Measurements from ENCODE around the gene MGAT5.

Gene MGAT5

DNA sequence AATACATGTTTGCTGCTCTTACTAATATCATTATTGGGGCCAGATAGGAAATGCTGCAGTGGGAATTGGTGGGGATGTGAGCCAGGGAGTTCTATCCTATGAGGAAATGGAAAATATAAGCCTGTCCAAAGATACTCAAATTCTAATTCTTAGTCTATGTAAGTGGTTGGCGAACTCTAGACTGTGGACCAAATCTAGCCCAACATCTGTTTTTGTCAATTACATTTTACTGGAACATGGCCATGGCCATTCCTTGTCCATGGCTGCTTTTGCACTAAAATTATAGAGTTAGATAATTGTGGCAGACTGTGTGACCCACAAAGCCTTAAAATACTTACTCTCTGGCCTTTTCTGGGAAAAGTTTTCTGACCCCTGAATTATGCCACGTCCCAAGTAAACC, 113.3 kb downstream of the MGAT5 start:
- no peak for DNase-seq (ENCODE audit: low read depth in 2 of 2)

DNA sequence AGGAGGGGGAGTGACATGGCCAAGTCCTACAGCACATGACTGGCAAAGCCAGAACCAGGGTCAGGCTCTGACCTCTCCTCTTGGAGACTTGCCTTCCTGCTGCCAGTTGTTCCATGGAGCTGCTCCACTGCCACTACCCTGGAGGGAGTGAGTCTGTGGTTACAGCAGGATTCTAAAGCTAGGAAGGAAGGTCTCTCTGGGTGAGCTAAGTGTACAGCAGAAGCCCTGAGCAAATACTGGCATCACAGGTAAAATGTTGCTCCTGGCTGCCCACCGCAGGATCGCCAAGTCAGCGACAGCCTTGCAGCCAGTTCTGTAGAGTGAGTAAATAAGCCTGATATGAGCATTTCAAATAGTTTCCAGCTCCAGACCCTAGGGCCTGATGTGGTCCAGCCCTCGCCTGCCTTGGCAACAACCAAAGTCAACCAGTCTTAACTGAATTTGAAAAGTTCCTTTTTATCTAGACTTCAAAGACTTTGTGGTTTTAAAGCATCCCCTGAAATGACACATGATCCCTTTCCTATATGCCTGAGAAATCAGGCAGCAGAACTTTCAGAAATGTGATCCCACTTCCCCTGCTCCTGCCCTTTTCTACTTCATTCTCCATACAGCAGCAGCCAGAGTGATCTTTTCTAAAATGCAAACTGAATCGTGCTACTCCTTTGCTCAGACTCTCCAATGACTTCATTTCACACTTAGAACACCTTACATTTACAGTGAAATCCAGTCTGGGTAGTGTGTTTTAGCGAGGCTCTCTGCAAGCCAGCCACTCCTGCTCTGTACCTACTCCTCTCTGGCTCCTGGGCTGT, 114.3 kb downstream of the MGAT5 start:
- DNase-seq (ENCODE audit: low read depth in 2 of 2): no peak

DNA sequence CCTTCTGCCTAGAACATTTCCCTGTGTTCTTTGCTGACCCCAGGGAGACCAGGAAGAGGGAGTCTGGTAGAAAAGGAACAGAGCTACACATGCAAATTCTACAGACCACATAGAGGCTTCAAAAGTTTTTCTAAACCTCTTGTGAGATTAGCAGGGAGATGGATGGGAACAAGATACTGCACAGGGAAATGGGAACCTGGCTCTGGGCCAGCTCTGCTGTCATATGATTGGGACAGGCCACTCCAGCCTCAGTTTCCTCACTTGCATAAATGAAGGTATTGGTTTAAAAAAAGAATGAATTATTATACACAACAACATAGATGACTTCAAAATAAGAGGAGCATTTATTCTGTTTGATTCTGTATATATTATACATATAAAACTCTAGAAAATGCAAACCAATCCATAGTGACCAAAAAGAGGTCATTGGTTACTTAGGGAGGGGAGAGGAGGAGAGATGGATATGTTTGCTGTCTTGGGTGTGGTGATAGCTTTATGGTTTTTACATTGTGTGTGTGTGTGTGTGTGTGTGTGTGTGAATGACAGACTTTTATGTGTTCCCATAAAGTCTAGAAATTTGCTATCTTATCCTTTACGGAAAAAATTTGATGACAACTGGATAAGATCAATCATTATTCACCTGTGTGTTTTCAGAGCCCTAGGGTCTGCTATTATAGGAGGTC, 115.5 kb downstream of the MGAT5 start:
- DNase-seq (ENCODE audit: low read depth in 2 of 2): no peak

- no peak for DNase-seq (ENCODE audit: low read depth in 2 of 2)
Observed at GRCh38 chr2:134370655-134371445, 117.0 kb downstream of the MGAT5 start.

DNA sequence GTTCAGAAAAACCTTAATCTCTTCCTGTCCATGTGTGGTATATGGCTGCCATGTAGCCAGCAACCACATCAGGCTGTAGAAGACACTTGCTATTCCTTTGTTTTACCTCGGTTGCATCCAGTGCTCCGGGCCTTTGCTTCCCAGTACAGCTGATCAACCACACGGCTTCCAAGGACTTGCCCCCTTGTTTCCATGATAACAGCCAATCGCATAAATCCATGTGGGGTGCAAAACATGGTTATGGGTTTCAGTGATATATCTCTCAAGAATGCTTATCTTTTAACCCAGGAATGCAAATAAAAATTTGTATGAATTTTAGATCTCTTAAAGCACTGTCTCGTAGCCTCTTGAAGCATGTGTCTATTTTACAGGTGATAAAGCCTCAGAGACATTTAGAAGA, 118.3 kb downstream of the MGAT5 start:
- no peak for DNase-seq (ENCODE audit: low read depth in 2 of 2)

GRCh38 chr2:134372611-134373131, 118.8 kb downstream of the MGAT5 start:
- no peak for DNase-seq (ENCODE audit: low read depth in 2 of 2)

DNA sequence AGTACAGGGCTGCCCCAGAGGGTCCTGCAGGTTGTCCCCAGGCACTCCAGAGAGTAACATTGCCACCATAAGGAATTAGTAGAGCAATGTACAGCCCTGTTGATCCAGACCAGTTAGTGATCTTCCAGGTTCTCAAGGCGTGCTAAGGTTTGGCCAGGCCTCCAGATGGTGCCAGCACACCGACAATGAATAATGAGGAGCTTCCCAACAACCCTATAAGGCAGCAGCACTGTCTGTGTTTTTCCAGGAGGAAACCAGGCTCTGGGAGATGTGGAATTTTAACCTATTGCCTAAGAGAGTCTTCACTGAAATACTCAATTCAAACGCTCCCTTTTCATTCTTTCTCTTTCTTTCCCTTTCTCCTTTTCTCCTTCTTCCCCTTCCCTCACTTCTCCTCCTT, 122.1 kb downstream of the MGAT5 start:
- no peak for DNase-seq (ENCODE audit: low read depth in 2 of 2)

DNA sequence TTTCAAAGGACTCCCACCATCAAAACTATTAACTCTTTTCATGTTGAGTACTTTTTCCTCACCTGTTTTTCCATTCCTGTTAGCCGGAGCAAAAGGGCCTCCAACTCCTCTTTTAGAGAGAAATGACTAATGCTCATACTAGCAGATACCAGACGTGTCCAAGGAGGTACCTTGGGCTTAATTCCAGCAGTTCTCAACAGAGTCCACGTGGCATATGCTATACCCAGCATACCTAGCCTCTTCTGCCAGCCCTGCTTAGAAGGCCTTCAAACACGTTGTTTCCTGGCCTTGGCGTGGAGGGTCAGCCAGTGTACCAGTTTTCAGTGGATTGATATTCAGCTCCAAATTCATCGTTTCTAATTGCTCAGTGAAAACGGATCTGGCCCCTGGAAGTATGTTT, 123.9 kb downstream of the MGAT5 start:
- DNase-seq (ENCODE audit: low read depth in 2 of 2): no peak

GRCh38 chr2:134379293-134379692, 125.4 kb downstream of the MGAT5 start:
- DNase-seq (ENCODE audit: low read depth in 2 of 2): no peak

DNA sequence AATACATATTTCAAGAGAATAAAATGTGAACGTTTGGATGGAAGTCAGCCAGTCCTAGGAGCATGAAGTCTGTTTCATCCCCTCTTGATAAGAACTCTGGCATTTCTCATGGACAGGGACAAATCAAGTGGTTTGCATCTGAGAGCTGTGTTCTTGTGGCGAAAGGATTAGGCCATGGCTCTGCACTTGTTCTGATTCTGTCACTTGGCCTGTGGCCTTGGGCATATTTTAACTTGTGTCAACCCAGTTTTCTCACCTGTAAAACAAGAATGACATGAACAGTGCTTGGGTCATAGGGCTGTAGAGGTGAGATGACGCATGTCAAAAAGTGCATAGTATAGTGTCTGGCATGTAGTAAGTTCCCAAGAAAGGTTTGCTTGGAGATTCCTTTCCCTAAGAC, 125.8 kb downstream of the MGAT5 start:
- DNase-seq (ENCODE audit: low read depth in 2 of 2): no peak

DNA sequence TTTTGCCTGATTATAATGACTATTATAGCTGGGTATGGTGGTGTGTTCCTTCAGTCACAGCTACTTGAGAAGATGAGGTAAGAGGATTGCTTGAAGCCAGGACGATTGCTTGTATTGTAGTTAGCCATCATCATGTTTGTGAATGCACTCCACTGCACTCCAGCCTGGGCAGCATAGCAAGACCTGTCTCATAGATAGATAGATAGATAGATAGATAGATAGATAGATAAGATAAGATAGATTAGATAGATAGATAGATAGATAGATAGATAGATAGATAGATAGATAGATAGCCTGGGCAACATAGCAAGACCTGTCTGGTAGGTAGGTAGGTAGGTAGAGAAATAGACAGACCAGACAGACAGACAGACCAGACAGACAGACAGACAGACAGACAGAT, 127.3 kb downstream of the MGAT5 start:
- no peak for DNase-seq (ENCODE audit: low read depth in 2 of 2)

GRCh38 chr2:134384131-134384530, 130.3 kb downstream of the MGAT5 start:
- DNase-seq (ENCODE audit: low read depth in 2 of 2): no peak

- no peak for DNase-seq (ENCODE audit: low read depth in 2 of 2)
Observed at GRCh38 chr2:134385195-134385594, 131.3 kb downstream of the MGAT5 start.

DNA sequence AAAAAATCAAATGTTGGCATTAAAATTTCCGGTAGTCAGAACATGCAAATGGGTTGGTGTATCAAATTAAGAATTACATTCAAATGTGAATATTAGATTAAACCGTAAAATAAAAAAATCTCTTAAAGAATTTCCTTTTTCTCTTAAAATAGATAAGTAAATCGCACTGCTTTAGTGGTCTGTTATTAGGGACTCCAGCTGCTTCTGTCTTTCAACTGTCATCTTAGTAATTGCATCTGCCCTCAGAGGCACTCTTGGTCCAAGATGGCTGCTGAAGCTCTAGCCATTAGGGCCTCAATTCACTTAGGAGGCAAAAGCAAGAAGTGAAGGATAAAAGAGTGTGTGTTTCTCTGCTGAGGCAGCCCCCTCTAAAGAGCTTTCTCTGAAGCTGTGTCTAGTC, 132.4 kb downstream of the MGAT5 start:
- DNase-seq (ENCODE audit: low read depth in 2 of 2): no peak

DNA sequence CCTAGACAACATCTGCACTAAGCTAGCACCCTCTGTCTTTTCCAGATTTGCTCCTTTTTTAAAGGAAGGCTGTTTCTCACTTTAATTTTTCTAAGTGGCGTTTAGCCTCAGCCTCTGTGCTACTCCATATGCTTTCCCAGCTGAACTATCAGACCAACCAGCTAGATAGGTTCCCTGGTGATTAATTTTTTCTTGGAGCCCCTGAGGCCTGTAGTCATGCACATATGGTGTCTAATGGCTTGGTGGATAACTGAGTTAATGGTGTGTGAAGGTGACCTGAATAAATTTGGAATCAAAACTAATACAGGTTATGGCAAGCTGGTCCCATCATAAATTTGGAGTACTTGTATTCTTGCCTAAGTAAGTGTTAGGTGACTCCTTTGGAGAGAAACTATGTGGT, 135.5 kb downstream of the MGAT5 start:
- no peak for DNase-seq (ENCODE audit: low read depth in 2 of 2)

DNA sequence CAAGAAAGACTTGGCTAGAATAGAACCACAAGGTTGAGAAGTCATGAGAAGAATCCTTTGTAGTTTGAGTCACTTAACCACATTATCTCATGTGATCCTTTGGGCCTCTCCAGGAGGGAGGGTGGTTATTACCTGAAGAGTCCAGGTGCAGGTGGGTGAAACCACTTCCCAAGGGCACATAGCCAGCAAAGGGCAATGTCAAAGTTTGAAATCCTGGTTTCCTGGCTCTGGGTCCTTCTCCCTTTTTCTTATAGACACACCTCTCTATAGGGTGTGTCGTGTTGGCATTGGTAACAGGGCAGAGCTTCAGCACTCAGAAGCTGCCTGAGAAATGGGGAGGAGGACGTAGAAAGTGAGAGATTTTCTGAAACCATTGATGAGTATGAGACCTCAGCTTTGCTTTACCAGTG, 137.9 kb downstream of the MGAT5 start:
- DNase-seq (ENCODE audit: low read depth in 2 of 2): no peak

DNA sequence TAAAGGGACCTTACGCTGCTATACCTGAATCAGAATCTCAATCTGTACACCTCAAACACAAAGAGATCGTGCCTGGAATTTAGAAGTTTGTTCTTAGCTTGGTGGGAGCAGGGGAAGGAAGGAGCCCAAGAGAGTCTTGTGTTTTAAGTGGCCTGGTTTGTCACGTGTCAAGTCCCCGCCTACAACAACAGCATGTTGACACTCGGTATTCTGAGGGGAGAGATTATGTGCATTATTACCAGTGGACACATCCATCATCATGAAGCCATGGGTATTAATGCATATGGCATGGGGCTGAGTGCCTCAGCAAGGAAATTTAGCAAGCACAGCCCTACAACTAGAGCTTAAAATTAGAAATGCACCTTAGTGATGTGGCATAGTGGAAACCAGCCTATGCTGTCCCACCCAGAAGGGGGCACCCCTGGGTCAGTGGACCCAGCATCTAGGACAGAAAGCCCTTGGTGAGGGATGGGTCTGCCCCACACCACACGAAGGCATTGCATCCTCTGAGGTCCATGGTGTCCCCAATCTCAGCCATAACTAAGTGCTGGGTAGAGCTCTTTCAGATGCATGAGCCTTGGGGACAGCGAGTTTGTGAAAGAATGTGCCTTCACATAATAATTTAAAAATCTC, 138.7 kb downstream of the MGAT5 start:
- no peak for DNase-seq (ENCODE audit: low read depth in 2 of 2)

GRCh38 chr2:134393075-134393461, 139.2 kb downstream of the MGAT5 start:
- no peak for DNase-seq (ENCODE audit: low read depth in 2 of 2)

GRCh38 chr2:134395779-134396178, 141.9 kb downstream of the MGAT5 start:
- no peak for DNase-seq (ENCODE audit: low read depth in 2 of 2)

DNA sequence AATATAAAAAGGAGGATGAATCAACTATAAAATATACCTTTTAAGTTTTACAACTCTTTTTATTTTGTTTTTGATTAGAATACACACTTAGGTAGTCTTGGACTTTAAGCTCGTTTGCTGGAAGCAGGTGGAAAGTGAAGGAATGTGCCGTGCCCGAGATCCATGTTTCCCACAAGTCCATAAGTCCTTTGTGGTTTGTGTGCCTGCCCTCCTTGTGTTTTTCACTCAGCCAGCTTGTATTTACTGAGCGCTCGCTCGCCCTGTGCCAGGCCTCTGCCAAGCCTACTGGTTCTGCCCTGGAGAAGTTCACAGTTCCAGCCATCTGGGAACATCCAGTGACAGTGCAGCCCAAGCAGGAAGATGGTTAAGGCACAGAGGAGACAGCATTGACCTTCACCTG, 142.6 kb downstream of the MGAT5 start:
- no peak for DNase-seq (ENCODE audit: low read depth in 2 of 2)

DNA sequence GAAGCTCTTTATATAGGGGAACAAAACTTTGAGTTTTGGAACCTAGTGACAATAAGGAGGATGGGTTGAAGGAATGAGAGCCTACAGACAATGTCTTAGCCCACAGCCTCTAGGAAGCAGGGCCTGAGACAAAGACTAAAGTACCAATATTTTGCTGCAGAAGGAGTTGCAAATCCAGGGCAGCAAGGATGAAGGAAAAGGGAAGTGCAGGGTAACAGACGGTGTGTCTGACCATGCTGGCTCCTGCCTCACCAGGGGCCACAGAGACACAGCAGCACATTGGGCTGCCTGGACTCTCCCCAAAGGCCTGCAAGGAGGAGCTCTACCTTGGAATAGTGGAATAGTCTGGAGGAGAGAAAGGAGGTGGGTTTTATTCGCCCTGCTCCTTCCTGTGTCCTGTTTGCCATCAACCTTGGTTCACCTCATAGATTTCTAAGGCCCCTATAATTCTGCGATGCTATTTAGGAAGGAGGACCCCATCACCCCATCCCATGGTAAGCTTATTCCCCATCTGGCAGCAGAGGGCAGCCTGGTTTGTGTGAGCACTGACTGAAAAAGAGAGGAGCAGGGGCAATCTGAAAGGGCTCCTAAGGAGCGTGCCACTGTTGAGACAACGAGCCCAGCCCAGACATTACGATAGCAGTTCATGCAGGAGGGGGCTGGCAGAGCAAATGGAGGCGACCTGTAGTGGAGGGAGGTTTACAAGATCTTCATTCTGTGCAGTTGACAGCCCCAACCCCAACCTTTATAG, 143.4 kb downstream of the MGAT5 start:
- no peak for DNase-seq (ENCODE audit: low read depth in 2 of 2)
